GM21381 (cell line): ENCODE results near the gene S100A9.

Experiments
- ATAC-seq: cut with Tn5 transposase; IDR thresholded peaks from one replicate; pipeline ENCODE4 v1.9.1; 2021; ENCODE audit warnings: mild to moderate bottlenecking, moderate library complexity; ENCODE audit not compliant: unreplicated experiment

Gene S100A9

GRCh38 chr1:153387785-153388184 lies 30.1 kb downstream of the S100A9 start:
- no peak for ATAC-seq

DNA sequence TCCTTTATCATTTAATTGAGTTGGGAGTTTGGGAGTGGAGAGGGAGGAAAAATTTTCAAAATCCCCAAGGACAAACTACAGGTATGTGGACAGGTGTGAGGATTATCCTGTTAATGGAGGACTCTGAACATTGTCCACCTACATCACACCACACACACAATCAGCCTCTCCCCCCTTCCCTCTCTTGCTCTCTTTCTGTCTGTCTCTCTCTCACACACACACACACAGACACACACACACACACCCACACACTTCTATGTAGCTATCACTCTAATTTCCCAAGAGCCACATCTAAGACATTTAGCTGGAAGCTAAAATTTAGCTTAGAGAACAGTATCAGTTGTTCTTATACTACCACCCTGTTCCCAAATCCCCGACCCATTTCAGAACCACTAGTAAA lies 31.7 kb downstream of the S100A9 start:
- no peak for ATAC-seq

DNA sequence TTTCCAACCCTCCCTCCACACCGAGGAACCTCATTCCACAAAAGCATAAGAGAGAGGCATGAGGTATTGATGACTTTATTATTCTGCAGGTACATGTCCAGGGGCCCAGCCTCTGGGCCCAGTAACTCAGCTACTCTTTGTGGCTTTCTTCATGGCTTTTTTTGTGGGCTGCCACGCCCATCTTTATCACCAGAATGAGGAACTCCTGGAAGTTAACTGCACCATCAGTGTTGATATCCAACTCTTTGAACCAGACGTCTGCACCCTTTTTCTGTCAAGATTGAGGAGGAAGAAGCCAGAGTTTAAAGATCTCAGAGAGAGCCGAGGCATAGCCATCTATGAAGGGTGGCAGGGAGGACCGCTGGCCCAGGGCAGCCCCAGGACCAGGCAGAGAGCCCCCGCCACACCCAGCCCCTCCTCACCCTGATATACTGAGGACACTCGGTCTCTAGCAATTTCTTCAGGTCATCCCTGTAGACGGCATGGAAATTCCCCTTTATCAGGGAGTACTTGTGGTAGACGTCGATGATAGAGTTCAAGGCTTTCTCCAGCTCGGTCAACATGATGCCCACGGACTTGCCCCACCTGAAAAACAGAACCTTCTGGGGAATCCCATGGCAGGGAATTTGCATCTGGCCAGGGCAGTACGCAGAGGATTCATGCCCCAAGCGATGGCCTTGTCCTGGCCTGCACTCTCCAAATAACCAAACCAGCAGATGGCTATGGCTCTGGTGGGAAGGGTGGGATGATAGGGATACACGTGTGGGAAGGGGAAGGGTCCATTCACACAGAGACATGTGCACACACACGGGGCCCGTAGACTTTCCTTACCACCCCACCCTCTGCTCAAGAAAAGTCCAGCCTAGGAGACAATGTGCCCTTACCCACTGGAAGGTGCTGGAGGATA lies 32.6 kb downstream of the S100A9 start:
- no peak for ATAC-seq

GRCh38 chr1:153390938-153391710 lies 33.5 kb downstream of the S100A9 start, which contains the start of gene S100A8:
S100A8 (minus strand) TSS chr1:153391073; CDS start chr1:153390535, 538 bp downstream.
- ATAC-seq, result no peak

GRCh38 chr1:153392258-153392657 lies 34.6 kb downstream of the S100A9 start:
- ATAC-seq, result no peak

DNA sequence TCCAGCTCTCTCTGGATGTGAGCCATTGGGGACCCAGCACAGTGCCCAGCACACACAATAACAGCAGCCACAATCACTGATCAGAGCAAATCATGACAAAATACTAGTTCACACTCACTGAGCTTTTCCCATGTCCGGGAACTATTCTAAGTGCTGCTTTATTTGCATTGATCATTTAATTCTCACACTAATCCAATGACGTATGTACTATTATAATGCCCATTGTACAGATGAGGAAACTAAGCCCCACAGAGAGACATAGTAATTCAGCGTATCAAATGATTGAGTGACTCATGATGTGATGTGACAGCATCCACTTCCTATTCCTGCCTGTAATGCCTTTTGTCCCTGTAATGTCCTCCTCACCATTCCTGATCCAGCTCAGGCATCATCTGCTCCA lies 35.2 kb downstream of the S100A9 start:
- ATAC-seq, result no peak

GRCh38 chr1:153393926-153394325 lies 36.3 kb downstream of the S100A9 start:
- no peak for ATAC-seq

DNA sequence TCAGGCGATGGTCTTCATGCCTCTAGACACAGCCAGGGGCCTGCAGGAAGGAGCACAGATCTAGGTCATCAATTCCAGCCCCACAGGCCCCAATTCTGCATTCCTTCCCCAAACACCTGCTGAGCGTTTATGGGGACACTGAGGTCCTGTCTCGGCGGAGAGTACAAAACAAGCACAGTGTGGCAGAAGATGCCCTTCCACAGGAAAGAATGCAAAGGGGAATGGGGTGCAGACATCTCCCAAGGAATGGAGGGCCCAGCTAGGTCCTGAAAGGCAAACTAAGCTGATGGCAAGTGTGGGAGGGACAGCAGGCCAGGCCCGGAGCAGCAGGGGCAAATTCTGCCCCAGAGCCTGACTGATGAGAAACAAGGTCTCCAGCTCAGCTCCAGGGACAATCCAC lies 36.7 kb downstream of the S100A9 start:
- ATAC-seq, result no peak

- no peak for ATAC-seq
These were observed 37.6 kb downstream of the S100A9 start for GRCh38 chr1:153395136-153395685.

DNA sequence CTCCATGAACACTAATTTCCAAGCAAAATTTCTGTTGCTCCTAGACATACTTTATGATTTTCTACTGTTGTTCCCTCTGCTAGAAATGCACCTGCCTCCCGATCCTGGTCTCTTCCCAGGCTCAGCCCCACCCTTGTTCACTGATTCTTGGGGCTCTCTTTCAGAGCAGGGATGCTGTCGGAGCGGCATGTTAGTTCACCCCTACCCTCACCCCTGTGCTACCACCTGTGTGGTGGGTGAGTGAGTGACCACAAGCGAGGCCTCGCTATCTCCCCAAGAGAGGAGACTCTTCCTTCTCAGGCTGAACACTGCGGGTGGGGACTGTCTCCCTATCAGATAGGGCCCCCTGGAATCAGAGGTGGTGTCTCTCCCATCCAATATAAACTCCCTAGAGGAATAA lies 38.1 kb downstream of the S100A9 start:
- no peak for ATAC-seq

DNA sequence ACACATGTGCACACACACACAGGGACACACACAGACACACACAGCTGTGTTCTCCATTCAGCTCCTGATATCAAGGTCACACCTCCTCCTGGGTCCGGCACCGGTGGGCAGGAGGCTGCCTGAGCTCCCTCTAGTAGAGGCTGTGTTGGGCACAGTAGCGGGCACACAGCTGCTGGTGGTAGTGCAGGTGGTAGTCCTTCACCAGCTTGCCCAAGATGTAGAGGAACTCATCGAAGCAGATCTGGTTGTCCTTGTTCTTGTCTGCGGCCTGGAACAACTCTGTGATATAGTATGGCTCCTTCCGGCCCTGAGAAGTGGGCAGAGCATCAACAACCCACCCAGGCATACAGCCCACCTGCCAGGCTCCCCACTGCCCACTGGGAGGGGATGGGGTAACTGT lies 38.8 kb downstream of the S100A9 start:
- ATAC-seq, result no peak

GRCh38 chr1:153397051-153397923 lies 39.6 kb downstream of the S100A9 start:
- no peak for ATAC-seq

DNA sequence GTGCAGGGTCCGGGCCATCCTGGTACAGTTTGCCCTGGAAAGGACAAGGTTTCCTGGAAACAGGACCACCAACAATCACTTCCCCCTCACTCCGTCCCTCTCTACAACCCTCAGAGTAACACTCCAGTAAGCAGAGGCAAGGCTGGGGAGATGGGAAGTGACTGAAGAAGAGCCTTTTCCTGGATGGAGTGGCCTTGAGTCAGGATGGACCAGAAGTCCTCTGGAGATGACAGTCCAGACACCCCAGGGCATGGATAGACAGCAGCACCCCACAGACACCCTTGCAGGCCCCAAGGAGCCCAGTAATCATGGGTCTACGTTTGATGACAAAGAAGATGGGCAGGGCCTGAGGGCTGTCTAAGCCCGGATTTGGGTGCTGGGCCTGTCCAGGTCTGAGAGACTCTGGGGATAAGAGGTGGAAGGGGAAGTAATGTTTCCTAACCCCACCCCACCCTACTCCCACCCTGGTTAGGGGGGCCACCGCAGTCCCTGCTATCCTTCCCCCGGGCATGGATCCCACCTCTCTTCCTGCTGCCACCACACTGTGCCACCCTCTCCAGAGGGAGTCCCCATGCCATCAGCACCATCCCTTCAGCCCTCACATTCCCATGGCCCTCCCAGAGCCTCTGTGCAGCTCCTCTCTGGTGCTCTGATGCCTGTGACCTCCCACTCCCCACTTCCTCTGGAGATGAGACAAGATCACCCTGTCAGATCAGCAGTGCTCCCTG lies 40.4 kb downstream of the S100A9 start:
- no peak for ATAC-seq

DNA sequence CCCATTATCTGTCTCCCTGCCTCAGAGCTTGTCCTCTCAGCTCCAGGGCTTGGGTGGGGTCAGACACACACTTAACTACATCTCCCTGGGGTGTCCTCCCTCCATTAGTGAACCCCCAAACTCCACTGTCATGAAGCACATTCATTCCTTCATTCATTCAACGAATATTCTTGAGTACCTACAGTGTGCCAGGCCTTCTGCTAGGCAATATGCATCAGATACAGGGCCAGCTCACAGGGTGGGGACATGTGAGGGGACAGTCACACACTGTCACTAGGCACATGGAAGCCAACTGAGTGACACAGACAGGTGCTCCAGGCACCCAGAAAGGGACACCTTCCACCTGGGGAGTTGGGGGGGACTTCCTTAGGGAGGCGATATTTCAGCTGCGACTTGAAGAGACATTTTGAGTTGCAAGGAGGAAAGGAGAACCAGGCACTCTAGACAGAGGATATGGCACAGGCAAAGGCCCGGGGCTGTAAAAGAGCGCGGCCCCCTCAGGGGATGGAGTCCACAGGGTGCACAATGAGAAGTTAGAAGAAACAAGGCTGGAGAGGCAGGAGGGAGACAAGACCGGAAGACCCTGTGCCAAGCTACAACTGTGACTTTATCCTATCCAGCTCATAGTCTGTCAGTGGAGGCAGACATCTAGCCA lies 41.9 kb downstream of the S100A9 start:
- no peak for ATAC-seq

- no peak for ATAC-seq
These were observed 42.6 kb downstream of the S100A9 start for GRCh38 chr1:153400244-153400643.

DNA sequence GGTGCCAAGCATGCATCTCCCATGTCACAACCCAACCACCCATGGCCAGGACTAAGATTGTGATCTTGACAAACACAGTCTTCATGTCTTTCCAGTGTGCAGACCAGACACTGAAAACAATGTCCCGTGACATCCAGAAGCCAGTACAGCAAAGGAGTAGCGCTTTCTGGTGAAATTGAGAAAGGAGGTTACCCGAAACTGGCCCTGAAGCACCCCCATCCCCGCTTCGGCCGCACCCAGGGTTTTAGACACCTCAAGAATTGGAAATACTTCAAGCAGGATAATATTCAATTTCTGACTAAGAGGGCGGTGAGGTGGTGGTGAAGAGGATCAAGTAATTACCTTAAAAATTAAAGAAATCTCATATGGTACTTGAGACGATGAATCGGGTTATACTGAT lies 43.8 kb downstream of the S100A9 start:
- ATAC-seq, result no peak

DNA sequence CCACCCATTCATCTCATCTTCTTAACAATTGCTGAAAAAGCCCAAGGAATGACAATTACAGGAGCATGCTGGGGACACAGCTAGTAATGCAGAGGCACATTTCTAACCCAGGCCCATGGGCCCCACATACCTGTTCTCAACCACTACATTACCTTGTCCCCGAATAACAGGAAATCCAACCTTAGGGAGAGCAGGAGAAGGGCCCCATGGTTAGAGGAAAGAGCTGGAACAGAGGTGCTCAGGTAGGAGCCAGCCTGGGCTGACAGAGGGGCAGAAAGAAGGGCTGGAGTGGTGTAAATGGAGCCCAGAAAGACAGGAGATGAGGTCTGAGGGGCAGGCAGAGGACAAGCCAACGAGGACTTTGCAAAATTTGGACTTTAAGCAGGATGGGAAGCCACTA lies 44.6 kb downstream of the S100A9 start:
- no peak for ATAC-seq

GRCh38 chr1:153403421-153404085 lies 45.9 kb downstream of the S100A9 start:
- ATAC-seq, result no peak

- no peak for ATAC-seq
These were observed 46.5 kb downstream of the S100A9 start for GRCh38 chr1:153404086-153404635.
